Memory B cell (primary cell): ENCODE measurements around the gene SPG21.

ENCODE experiments used
- ATAC-seq: fragments of 150-1000 bp; cut with Tn5 transposase; 2 replicates; pipeline ENCODE4 v1.10.0; 2021; ENCODE audit warnings: low read depth, mild to moderate bottlenecking, moderate library complexity
- DNase-seq, 2 donors: peaks; one replicate each; pipeline ENCODE4 v3.0.0; 2022; ENCODE audit warnings: low spot score in 2 of 2
- H3K27ac Mint-ChIP-seq: one replicate; pipeline ENCODE4 v1.8.0; 2022; ENCODE audit warnings: mild to moderate bottlenecking, moderate library complexity, mixed read lengths
- H3K27me3 Mint-ChIP-seq: one replicate; pipeline ENCODE4 v1.8.0; 2022; ENCODE audit warnings: mixed read lengths
- H3K36me3 Mint-ChIP-seq: one replicate; pipeline ENCODE4 v1.8.0; 2022; ENCODE audit warnings: mild to moderate bottlenecking, mixed read lengths
- H3K4me1 Mint-ChIP-seq: one replicate; pipeline ENCODE4 v1.8.0; 2022; ENCODE audit warnings: mixed read lengths
- H3K4me3 Mint-ChIP-seq: one replicate; pipeline ENCODE4 v1.8.0; 2022; ENCODE audit warnings: mild to moderate bottlenecking, moderate library complexity, mixed read lengths
- H3K9me3 Mint-ChIP-seq: one replicate; pipeline ENCODE4 v1.8.0; 2022; ENCODE audit warnings: mixed read lengths

SPG21 gene

GRCh38 chr15:64917211-64917610 is 72.5 kb downstream of the SPG21 start:
- H3K9me3 Mint-ChIP-seq = no peaks in the 10 kb centered on the region
- no peak overlapping the region for H3K4me3 Mint-ChIP-seq
- H3K27ac Mint-ChIP-seq = no peak overlapping the region
- H3K4me1 Mint-ChIP-seq = no peaks in the 10 kb centered on the region
- ATAC-seq = no peak
- no peaks in the 10 kb centered on the region for H3K27me3 Mint-ChIP-seq
- no peak for DNase-seq
- H3K36me3 Mint-ChIP-seq = peaks cover 2% of the 10 kb centered on the region

GRCh38 chr15:64916365-64916764 is 73.3 kb downstream of the SPG21 start:
- Mint-ChIP-seq H3K9me3 (no peaks in the 10 kb centered on the region), H3K4me1 (peaks cover under 1% of the 10 kb centered on the region), H3K4me3 (no peak overlapping the region), H3K36me3 (peaks cover 2% of the 10 kb centered on the region), H3K27me3 (no peaks in the 10 kb centered on the region), H3K27ac (no peak overlapping the region)
- no peak for ATAC-seq
- DNase-seq = no peak

GRCh38 chr15:64915518-64916227 is 74.0 kb downstream of the SPG21 start:
- Mint-ChIP-seq H3K27me3 (no peaks in the 10 kb centered on the region), H3K9me3 (no peaks in the 10 kb centered on the region), H3K27ac (no peak overlapping the region), H3K36me3 (peaks cover 2% of the 10 kb centered on the region), H3K4me3 (no peak overlapping the region), H3K4me1 (peaks cover 6% of the 10 kb centered on the region)
- ATAC-seq (no peak), DNase-seq (no peak)
